Measurements from ENCODE around the gene MIP.
"Not testable (repeated sequence)": the region's sequence is repeated elsewhere in the genome, so short reads cannot be mapped to it uniquely, and the experiment has no call there.

Gene MIP

DNA sequence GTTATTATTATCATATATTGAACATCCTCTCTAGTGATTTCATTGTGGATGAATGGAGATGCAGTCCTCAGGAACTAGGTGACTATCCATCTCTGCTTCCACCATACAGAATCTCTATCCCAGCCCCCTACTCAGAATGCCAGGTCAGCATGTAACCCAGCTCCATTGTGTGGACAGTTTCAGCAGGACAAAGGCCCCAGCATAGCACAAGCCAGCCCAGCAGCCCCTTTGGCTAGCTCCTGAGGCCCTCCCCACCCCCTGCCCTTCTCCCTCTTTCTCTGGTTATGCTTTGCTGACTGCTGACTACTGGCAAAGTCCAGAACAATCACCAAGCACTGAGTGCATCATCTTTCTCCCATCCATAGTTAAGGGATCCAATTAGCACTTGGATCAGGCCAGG is 8.1 kb upstream of the MIP start:
- no peak for DNase-seq

DNA sequence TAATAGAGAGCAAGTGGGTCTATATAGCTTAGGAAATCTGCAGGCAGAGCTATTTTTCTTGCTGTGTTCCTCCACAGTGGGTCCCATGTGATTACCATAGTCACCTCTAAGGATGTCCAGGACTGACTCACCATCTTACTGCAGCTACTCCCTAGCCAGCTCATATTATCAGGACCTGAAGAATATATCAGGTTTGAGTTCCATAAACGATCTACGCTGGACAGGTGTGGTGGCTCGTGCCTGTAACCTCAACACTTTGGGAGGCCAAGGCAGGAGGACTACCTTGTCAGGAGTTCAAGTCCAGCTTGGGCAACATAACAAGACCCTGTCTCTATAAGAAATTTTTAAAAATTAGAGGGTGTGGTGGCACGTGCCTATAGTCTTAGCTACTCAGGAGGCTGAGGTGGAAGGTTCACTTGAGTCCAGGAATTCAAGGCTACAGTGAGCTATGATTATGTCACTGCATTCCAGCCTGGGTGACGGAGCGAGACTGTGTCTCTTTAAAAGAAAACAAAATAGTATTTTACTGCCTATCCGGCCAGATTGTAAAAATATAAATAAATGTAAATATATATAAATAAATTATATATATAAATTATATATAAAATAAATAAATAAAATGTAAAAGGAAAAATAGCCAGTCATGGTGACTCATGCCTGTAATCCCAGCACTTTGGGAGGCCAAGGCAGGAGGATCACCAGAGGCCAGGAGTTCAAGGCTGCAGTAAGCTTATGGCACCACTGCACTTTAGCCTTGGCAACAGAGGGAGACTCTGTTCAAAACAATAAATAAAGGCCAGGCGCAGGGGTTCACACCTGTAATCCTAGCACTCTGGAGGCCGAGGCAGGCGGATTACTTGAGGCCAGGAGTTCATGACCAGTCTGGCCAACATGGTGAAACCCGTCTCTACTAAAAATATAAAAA is 7.0 kb upstream of the MIP start:
- no peak for DNase-seq

DNA sequence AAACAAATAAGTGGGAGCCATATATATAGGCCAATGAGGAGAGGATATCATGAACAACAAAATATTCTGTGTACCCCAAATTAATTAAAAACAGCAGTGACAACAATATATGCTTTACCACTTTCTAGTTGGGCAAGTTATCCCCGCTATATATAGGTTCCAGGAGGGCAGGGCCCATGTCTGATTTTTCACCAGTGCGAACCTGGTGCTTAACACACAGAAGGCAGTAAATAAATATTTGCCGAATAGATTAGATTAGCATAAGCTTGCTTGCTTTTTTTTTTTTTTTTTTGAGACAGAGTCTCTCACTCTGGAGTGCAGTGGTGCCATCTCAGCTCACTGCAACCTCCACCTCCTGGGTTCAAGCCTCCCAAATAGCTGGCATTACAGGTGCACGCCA is 3.4 kb upstream of the MIP start:
- no peak for DNase-seq

DNA sequence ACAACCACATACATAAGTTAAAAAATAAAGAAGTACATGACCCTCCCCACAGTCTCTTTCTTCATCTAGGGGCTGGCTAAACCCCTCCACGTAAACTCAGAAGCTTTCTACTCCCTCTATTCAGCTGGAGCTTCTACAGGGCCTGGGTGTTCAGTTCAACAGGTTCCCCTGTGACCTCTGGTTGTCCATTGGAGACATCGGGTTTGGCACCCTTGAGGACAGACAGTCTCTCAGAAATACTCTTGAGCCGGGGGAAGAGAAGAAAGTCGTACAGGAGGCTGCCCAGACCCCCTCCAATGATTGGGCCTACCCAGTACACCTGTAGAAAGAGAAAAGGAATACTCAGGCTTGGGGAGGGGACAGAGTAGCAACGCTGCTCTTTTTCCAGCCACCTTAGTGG is 3.3 kb downstream of the MIP start:
- DNase-seq, result no peak

DNA sequence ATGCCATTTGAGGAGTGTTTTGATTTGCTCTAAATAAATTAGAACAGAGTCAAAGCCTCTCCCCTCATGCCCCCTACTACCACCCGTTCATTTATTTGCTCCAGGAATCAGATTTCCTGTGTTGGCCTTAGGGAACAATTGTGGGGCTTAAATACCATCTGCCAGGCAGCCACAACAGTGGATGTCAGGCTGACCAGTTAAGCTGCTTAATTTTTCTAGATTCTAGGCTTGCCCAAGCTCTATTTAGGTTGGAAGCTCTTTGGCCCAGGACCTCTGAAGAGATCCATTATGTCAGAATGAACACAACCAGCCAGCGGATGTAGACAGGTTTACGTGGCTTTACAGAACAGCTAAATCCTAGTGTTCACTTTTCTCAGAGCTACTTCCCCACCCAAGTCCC is 4.2 kb downstream of the MIP start:
- DNase-seq, result no peak

DNA sequence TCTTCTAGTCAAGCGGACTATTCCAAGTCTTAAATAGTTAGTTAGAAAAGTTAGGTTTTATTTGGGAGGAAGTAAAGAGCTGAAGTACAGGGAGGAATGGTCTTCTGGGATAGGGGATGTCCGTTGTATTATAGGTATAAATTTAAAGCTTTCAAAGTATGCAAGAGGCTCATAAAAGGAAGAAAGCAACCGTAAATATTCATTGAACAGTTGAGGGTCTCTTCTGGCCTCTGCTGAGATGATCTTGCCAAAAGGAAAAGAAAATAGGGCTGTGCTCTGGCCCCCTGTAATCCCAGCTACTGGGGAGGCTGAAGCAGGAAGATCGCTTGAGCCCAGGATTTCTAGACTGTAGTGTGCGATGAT is 4.9 kb downstream of the MIP start:
- no peak for DNase-seq

DNA sequence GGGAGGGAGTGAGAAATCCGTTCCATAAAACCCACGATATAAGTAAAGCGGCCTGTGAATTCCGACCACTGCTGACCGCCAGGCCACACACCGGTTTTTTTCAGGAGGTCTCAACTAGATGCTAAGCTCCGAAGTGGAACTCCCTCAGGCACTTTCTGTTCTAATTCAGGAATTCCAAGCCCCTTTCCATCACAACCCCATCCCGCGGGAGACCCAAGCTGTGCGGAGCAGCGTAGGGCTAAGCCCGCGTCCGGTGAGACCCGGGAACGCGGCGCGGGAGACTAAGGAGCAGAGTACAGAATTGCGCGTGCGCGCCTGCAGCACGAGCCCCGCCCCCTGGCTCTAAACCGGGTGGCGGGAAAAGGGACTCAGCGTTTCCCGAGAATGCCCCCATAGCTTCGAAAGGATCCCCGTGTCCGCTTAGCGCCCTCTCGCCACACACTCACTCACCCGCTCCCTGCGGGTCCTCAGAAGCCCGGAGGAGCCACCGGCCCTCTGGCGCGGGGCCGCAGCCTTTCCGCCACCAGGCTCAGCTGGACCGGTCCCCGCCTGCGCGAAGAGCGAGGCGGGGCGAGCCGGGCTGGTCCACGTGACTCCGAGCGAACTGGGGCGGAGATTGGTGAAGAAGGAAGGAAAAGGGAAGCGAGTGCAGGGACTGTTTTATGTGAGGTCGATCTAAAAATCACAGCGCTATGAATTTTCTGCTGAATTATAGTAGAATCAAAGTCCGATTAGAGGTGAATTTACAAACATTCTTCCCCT is 5.4 kb downstream of the MIP start, which contains the start of gene TIMELESS:
TSS of gene TIMELESS (minus strand) at position 567 of the 762 bp plus-strand sequence. CDS start 15,256 bp downstream, outside the sequence.
- DNase-seq, result peak; percentile 84

DNA sequence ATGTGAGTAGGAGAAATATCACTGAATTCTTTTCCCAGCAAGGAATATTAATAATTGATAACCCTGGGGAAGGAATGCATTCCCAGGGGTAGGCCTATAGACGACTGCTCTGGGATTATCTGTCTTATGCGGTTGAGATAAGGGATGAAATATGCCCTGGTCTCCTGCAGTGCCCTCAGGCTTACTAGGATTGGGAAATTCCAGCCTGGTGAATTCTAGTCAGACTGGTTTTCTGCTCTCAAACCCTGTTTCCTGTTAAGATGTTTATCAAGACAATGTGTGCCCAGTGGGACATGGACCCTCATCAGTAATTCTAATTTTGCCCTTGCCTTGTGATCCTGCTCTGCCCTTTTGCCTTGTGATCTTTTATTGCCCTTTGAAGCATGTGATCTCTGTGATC is 11.2 kb downstream of the MIP start:
- not testable (repeated sequence) for DNase-seq

DNA sequence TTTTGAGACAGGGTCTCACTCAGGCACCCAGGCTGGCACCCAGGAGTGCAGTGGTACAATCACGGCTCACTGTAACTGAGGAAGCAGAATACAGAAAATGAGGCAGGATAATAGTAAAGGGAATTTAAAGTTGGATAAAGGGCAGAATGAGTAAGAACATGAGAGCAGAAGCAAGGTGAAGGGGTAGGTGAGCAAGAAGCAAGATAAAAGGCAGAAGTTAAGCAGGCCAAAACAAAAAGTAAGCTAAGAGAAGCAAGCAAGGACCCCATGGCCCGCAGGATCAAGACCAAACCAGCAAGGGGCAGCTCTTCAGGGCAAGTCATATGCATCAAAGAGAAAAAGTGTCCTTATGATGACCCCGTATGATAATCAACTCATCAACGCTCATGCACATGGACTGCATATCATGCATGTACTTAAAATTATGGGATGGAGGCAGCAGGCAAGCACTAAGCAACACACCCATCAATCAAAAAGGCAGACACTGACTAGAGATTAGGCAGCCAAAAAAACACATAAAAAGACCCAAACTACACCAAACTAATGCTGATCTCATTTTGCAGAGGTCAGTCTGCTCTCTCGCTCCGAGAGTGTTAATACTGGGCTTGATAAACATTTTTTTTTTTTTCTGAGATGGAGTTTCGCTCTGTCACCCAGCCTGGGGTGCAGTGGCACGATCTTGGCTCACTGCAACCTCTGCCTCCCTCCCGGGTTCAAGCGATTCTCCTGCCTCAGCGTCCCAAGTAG is 16.9 kb downstream of the MIP start:
- DNase-seq, result no peak

DNA sequence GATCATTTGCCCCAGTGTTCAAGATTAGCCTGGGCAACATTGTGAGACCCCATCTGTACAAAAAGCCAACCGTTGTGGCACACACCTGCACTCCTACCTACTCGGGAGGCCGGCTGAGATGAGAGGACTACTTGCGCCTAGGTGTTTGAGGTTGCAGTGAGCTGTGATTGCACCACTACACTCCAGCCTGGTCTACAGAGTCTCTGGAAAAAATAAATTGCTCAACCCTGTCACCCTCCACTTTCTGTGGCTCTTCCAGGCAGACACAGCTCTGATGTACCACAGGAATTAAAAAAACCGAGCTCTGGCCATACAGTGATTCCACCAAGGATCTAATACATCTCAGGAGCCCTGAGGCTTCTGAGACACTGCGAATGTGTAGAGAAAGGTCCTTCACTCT is 19.6 kb downstream of the MIP start:
- no peak for DNase-seq

DNA sequence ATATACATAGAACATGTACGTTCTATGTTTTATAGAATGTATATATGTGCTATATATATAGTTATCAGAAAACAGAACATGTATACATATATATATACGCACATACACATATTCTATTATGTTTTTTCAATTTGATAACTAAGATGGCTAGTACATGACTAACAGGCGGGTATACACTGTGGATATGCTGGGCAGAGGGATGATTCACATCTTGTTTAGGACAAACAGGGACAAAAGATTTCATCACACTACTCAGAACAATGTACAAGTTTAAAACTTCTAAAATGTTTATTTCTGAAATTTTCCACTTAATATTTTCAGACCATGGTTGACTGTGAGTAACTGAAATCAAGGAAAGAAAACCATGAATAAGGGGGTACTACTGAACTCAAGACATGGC is 22.6 kb downstream of the MIP start:
- DNase-seq, result no peak

DNA sequence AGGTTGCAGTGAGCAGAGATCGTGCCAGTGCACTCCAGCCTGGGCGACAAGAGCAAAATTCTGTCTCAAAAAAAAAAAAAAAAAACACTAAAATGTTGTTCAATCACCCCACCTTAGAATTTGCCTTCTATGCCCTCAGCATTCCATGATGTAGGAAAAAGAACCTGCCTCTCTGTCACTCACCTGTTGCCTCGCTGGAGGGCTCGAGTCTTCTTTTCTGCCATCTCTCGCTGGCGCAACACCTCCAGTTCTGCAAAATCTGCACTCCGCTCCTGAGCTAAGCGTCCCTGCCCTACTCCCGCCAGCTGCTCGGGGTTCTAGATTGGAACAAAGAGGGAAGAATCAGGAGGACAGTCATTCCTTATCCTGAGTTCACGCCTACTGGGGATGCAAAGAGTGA is 23.2 kb downstream of the MIP start:
- no peak for DNase-seq

DNA sequence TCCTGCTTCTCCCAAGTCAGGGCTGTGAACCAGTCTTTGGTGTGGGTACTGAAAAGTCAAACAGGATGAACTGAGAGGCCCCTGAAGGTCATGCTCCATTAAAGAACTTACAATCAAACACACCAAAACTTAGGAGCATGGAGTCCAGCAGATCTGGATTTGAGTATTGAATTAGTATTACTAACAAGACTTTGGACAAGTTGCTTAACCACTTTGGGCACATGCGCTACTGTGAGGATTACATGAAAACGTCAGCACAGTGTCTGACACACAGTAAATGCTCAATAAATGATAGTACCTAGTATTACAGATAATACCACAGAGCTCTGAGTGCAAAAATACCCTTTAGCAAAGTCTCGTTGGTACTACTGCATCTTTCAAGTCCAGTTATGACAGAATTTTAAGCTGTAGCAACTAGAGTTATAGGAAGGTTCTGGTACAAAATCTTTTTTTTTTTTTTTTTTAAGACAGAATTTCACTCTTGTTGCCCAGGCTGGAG is 28.5 kb downstream of the MIP start:
- DNase-seq, result no peak

DNA sequence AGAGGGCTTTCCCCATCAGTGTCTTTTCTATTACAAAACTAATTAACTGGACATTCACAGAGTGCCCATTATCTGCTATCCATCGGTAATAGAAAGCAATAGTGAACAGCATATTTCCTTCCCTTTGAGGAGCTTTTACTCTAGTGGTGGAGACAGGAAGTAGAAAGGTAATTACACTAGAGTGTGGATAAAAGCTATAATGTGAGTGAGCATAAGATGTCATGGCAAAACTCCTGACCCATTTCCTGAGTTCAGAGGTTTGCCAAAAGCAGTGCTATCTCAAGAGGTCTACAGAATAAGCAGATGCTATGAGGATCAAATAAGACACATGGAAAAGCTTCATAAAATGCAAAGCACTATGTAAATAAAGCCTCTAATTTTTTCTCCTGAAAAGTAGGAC is 29.3 kb downstream of the MIP start:
- DNase-seq, result no peak

DNA sequence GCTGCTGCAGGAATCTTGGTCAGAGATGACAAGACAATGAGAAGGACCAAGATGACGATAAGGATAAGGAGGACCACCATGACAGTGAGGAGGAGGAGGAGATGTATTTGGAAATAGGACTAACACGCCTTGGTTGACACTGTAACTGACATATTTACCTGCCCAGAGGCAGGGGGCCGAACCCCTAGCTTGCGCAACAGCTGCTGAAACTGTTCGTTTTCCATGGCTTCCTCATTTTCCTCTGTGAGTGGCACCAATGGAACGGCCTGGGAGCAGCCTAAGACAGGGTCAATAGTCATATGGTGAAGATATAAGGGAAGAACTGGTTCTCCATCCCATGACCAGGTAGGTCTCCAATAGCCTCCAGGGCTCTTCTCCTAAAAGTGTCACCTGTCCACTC is 34.0 kb downstream of the MIP start:
- DNase-seq, result no peak

DNA sequence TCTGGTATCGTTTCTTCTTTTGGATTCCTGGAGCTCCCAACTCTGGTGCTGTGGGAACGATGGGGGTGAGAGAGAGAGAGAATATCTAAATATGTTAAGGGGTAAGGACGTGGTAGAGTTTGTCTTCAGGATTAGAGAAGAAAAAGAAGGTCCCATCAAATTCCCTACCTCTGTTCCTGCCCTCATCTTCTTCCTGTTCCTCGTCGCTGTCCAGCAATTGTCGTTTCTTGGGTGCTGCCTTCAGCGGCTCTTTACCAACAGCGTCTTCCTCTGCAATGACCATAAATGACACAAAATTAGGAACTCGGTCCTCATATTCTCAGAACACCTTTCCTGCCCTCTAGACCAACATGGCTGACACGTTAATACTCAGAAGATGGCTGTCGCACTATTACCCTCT is 36.7 kb downstream of the MIP start:
- DNase-seq, result no peak

DNA sequence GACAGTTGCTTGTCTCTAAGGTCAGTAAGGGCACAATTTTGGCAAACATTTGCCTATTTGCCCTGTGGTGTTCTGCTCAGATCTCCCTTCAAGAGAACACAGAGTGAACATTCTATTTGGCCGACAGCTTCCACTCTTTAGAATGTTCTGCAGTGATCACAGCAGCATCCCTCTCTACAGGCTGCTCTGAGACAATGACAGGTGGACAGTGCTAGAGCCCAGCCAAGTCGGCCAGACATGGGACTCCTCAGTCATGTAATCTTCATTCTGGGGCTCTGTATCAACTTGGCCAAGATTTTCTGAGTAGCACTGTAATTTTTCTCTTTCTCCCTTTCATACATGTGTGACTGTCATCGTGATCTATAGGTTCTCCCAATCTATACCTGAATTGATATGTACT is 40.1 kb downstream of the MIP start:
- no peak for DNase-seq

DNA sequence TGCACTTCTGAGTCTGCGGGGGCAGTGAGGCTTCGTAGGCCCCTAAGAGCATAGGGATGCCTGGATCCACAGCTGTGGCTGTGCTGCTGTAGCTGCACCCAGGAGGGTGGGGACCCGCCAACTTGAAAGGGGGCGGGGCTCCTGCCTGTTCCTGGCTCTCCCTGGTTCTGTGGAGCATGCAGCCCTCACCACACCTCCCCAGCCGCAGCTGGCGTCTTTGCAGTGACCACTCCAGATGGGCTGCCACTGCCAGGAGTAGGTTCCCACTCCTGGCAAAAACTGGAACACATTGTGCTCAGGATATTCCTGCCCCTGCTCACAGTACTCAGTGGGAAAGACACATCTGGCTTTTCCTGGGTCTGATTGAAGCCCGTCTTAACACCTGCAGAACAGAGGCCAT is 41.1 kb downstream of the MIP start:
- DNase-seq, result no peak

DNA sequence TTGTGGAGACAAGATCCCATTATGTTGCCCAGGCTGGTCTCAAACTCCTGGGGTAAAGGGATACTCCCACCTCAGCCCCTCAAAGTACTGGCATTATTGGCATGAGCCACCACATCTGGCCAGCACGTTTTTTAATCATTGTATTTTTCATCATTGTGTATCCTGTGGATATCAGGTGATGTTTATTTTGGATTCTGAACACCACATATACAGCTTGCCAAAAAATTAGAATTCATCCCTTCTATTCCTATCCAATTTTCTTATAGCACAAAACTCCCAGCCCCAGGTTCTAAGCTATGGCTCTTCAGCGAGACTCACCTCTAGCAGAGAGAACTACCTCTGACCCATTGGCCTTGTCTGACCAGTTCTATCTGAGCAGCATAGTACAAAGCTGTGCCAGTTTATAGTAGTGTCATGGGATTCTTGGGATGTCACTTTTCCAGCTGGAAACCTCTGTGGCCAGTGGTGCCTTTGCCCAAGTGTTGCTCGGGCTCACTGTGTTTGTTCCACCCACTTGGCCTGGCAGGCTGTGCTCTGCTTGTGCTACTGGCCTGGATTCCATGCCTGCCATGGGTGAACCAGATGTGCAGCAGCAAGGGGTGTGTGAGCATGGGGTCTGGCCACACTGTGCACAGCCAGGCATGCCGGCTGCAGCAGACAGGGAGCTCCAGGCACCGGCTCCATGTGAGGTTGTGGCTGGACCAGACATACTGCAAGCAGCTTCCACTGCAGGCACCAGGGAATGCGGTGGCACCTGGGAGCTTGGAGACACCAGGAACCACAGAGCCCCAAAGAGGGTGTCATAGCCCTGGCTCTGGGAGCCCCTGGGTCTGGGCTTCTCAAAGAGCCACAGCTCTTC is 42.4 kb downstream of the MIP start:
- no peak for DNase-seq

DNA sequence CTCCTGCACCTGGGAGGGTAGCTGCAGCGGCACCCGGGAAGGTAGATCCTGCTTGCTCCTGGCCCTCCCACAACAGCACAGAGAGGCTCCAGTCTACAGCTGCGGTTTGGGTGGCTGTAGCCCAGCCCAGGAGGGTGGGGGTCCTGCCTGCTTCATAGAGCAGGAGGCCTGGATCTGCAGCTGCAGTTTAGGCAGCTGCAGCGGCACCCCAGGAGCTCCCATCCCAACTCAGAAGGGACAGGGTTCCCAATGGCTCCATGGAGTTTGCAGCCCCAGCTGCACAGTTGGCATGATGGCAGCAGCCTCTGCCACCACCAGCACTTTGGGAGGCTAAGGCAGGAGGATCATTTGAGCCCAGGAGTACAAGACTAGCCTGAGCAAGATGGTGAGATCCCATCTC is 43.7 kb downstream of the MIP start:
- DNase-seq, result no peak

DNA sequence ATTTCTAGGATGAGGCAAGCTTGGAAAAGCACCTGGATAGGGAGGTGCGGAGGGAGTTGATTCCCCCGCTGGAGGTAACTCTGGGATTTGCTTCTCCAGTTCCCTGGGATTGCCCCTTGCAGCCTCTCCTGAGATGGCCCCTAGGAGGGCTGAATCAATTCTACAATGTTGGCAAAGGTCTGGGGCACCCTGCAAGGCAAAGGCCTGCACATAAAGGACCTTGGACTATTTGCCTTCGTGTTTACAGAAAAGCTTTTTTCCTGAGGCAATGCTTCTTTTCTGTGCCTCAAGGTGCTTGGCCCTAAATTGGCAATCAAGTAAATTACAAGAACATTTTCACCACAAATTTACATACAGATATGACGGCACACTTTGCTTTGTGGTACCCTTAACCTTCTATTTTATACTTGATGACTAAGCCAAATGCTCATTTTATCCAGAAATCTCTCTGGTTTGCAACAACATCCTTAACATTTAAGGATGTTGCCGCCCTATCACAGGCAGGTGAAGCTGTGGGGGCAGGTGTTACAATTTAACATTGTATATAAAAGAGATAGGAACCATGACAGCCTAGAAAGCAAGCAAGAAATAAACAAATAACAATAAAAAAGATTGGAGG is 45.5 kb downstream of the MIP start:
- DNase-seq, result no peak

DNA sequence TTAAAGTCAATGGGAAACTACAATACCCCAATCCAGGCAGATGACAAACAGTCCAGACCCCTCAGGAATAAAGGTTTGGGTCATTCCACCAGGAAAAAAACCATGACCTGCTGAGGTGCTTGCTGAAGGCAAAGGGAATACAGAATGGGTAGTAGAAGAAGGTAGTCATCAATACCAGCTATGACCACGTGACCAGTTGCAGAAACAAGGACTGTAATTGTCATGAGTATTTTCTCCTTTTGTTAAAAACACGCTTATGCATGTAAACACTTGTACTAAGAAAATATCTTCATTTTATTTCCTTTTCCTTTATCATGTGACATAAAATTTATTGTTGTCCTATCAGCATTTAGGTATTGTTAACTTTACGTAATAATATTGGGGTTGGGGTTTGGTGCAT is 50.2 kb downstream of the MIP start:
- not testable (repeated sequence) for DNase-seq

Measured in CD4-positive, alpha-beta T cell treated with Interleukin-17A for 1 hour (primary cell).